Medulla oblongata (tissue), 1 donor: ENCODE results near the gene TAOK3.
"Not testable (repeated sequence)": the region's sequence is repeated elsewhere in the genome, so short reads cannot be mapped to it uniquely, and the experiment has no call there.

Experiments
- DNase-seq: peaks from one replicate; pipeline ENCODE4 v3.0.0-alpha.2; 2015; ENCODE audit errors: extremely low spot score

Gene TAOK3

GRCh38 chr12:118372541-118373495, at the start of gene TAOK3:
TSS of gene TAOK3 (minus strand) at chr12:118372907. CDS start at chr12:118255567, 117,340 bp downstream.
- DNase-seq = peak; percentile 99

DNA sequence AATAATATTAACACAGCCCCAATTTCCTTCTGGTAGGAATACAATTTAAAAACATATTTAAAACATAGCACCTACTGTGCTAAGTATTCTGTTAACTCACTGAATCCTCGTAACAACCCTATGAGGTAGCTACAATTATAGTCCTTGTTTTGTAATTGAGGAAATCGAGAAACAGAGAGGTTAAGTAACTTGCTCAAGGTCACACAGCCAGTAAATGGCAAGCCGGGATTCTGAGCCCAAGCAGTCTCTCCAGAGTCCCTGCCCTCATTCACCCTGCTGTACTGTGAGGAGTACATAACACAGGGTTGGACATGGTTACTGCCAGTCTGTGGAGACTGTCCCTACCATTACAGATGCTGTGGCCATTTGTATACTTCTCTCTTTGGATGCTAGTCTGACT, 48.0 kb upstream of the TAOK3 start:
- no peak for DNase-seq

DNA sequence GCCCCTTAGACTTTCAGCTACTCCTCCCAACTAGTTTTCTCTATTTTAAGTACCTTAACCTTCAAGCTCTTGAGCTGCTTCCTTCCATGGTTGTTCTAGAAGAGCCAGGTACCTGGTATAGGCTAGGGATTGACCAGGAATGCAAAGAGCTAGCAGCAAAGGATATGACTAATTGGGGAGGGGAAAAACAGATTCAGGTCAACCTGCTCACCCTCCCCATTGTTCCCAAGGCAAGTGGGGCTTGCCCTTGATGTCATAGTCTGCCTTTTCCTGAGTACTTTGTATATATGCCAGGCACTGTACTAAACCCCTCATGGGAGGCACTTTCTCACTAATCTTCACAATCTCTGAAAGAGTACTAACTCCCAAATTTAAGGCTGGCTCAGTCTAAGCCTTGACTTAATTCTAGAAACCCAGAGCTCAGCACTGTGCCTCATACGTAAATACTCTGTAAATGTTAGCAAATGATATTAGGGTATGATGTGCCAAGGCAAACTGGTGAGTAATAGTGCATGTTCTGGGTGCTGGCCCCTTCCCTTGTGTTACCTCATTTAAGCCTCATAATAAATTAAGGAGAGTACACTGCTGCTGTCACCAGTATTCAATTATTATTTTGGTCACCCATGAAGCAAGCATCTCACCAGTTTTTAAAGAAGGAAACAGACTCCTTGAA, 45.8 kb upstream of the TAOK3 start:
- no peak for DNase-seq

DNA sequence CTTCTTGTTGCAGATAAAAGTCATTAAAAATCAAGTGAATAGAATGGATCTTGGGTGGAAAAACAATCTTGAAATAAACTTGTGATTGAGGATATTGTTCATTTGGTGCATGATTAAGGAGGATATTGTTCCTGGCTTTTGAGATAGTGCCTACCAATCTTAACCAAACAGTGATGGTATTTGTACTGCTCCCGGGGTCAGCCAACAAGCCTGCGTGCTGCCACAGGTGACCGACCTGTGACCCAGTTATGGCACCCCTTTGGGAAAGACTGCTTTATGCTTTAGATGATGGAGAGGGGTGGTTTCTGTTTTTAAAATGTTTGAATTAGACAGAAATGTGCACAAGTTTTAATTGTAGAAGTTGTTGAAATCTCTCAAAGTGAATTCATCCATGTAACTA, 45.2 kb upstream of the TAOK3 start:
- no peak for DNase-seq

DNA sequence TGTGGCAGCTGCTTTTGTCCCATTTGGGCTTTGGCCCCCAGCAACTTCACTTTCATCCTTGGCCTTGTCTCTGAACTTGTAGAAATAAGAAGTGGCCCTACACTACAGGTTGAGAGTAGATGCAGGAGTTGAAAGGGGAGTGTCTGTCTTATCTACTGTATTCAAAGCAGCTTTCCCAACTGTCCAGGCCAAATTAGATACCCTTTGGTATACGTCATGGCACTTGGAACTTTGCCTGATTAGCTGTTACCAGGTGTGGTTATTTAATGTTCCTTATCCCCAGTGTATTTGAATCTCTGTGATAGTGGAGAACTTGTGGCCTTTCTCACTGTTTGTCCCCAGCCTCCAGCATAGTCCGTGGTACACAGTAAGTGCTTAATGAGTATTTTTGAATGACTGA, 37.1 kb upstream of the TAOK3 start:
- no peak for DNase-seq

DNA sequence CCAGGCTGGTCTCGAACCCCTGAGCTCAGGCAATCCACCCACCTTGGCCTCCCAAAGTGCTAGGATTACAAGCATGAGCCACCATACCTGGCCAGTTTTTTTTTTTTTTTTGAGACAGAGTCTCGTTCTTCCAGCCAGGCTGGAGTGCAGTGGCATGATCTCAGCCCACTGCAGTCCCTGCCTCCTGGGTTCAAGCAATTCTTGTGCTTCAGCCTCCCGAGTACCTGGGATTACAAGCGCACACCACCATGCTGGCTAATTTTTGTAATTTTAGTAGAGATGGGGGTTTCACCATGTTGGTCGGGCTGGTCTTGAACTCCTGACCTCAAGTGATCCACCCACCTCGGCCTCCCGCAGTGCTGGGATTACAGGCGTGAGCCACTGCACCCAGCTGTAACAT, 35.5 kb upstream of the TAOK3 start:
- DNase-seq = not testable (repeated sequence)

GRCh38 chr12:118404876-118405521, 32.3 kb upstream of the TAOK3 start:
- DNase-seq = peak; percentile 73

DNA sequence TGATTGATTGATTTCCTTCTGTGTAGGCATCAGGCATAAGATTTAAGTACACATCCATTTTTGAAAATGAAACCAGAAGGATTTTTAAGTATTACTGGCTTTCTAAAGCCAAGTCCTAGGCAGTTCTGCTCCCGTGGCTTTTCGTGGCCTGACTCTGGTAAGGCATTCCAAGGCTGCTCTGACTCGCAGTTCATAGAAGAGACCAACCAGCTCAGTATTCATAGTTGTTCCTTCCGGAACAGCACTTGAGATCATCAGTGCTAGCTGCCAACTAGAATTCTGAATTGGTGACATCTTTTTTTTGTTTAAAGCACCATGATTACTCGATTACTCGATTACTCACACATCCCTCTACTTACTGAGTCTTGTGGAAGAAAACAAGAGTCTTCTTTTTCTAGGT, 29.5 kb upstream of the TAOK3 start:
- peak; percentile 32 for DNase-seq

GRCh38 chr12:118398940-118399339, 26.2 kb upstream of the TAOK3 start:
- DNase-seq = no peak

- DNase-seq = no peak
Measured at GRCh38 chr12:118398524-118398923, 25.8 kb upstream of the TAOK3 start.

GRCh38 chr12:118397708-118398440, 25.2 kb upstream of the TAOK3 start:
- DNase-seq = peak; percentile 24

DNA sequence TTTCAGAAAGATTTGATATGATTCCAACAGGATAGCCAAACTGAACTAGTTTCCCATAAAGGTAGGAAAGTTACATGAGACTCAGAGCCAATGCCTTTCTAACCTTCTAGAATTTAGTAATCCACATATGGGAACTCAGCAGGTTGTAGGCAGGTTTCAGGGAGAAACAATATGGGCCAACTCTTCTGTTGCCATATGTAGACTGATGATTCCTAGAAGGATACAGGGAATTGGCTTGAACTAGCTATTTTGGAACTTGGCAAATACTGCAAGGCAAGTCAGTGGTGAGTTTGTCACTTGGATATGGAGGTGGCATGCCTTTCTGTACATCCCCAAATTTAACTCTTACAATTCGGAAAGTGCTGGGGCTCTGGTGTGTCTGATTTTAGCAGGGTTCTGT, 19.1 kb upstream of the TAOK3 start:
- no peak for DNase-seq

GRCh38 chr12:118391424-118391823, 18.7 kb upstream of the TAOK3 start:
- peak; percentile 29 for DNase-seq

DNA sequence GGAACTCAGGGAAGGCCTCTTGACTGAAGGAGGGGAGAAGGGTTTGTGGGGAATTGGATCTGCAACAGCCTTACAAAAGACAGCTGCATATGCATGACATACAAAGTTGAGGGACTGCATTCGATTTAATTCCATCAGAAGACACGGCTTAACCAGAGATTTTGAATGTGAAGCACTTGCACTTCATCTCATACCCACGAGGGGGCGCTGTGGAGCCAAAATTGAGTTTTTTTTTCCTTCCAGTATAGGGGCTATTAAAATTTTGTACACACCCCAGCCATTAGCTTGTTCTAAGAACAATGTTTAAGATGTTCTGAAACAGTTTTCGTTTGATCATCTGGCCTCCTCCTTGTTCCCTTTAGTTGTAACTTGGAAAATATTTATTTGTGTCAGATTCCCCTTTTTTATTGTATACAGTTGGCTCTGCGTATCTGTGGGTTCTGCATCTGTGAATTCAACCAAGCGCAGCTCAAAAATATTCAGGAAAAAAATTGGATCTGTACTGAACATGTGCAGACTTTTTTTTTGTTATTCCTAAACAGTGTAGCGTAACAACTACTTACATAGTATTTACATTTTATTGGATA, 5.3 kb upstream of the TAOK3 start:
- peak; percentile 81 for DNase-seq

DNA sequence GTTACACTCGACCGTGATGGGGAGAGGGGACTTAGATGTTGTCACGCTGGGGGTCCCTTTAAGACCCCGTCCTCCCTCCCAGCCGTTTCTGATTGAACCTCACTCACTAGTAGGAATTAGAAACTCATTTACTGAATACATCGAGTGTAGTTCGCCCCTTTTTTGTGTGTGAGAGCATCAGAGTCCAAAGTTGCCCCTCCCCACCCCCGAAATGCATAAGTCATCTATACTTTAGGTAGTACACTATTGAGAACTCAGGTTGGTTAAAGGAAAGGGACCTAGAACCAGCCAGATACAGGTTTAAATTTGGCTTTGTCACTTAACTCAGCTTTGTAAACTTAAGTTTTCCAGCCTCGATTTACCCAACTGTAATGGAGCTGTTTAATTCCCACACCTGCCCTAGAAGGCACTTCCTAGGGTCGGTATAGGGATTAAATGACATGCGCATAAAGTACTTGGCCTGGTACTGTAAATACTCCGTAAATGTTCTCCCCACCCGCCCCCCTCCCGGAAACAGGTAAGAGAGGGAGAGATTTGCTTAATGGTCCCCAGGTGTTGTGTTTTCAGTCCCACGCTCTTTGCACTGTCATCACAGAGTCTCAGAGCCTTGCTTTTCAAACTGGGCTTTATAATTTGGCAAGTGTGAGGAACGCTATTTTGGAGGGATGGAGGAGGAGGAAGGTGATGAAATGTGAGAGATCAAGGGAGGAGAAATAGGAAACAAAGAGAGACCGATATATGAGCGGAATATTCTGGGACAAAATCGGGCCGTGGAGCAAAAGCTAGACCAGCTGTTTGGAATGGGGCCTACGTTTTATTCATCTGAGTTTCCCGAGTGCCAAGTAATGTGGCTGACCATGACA, 4.5 kb upstream of the TAOK3 start:
- DNase-seq = peak; percentile 11

- DNase-seq = peak; percentile 96
Measured at GRCh38 chr12:118376089-118377020, 3.6 kb upstream of the TAOK3 start, which contains the start of gene SUDS3. TSS of gene SUDS3 (plus strand) at chr12:118376555. CDS start at chr12:118376692, 137 bp downstream.

DNA sequence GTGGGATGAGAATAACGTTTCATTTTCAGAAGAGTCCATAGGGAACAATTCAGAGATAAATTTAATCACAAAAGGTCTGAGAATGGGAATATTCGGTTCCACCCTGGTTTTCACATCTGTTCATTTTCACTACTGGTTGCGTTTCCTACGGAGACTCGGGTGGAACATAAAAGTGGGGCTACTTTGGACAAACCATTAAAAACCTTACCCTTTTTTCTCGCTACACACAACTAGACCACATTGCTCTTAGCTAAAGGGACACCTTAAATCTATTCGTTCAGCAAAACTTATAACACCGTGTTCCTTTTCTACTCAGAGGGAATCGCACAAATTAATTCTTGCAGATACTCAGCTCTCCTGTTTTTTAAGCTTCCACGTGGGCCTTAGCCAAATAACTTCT, 2.6 kb upstream of the TAOK3 start:
- DNase-seq = peak; percentile 60

- peak; percentile 33 for DNase-seq
Measured at GRCh38 chr12:118374909-118375308, 2.2 kb upstream of the TAOK3 start.

DNA sequence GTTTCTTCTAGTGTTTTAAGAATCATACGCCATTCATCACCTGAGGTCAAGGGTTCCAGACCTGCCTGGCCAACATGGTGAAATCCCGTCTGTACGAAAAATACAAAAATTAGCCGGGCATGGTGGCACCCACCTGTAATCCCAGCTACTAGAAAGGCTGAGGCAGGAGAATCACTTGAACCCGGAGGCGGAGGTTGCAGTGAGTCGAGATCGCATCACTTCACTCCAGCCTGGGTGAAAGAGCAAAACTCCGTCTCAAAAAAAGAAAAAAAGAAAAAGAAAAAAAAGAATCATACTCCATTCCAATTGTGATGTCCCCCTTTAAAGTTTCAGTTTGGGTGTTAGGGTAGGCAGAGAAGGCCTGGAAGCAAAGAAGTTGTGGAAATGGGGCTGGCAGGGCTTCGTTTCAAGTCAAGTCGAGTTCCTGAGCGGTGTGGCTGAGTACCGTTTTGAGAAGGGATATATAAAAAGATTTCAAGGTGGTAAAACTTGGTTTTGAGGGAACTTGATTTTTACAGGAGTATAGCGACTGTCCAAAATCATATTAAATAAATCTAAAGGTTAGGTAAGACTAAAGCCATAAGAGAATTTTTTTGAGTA, 1.5 kb upstream of the TAOK3 start:
- DNase-seq = no peak
